ENCODE results near the gene E2F1. TPM values are rescaled to one million over a fixed set of nuclear protein-coding genes. Genes with fewer than 3 reads are reported as not detected.
A peak's percentile ranks its signal among the peaks of the same experiment; 100 is the strongest.
"Not testable (repeated sequence)": the region's sequence is repeated elsewhere in the genome, so short reads cannot be mapped to it uniquely, and the experiment has no call there.

The E2F1 gene
- total RNA-seq, 2 experiments from 2014 or later = 60.0 to 61.7 TPM

DNA sequence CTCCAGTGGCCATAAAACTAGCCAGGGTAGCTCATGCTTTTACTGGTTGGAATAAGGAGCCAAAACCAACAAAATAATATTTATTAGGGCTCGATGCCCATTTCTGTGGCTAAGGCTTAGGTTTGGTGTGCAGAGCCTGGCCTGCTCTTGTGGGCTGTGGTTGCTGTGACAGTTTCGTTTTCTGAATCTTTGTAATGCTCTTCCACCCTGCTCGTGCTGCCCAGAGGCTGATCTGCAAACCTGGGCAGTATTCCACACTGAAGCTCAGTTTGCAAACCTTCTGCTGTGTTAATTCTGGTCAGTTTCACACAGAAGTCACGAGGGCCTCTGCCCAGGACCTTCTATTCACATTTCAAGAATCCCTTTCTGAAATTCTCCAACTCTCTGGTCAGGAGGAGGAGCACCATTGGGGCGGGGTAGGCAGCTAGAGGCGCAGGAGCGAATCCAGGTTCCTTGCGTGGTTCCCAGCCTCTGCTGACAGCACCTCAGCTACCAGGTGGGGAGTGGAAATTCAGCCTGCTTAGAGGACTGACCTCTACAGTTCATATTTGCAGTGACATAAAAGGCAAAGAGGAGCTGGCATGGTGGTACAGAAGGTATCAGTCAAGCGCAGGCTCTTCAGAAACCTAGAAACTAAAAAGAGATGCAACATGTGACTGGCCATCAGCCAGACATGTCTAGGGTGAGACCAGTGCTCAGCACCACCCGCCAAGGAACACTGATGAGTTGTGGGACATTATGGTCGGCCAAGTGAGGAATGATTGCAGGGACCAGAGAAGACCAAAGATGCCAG lies 38.4 kb downstream of the E2F1 start:
- ChIA-PET CTCF (interaction anchor here (0.6 to 1.5 kb wide), 3 partner anchors 20 to 199 kb away, joined by 3 to 6 read pairs (median 3); no protein-coding TSS in a partner anchor), POLR2A (interaction anchor here (0.7 to 4.5 kb wide), 9 partner anchors 8 to 190 kb away, joined by 3 to 26 read pairs (median 4); partner anchors contain the start of genes ACTL10, CBFA2T2 and ZNF341)
- no peaks in the 10 kb centered on the region for H3K9me3 Mint-ChIP-seq
- H3K27ac Mint-ChIP-seq = no peak overlapping the region
- no peak overlapping the region for H3K4me3 Mint-ChIP-seq
- DNase-seq = peak; percentile 49
- H3K27me3 Mint-ChIP-seq = no peaks in the 10 kb centered on the region
- peaks cover 54% of the 10 kb centered on the region for H3K4me1 Mint-ChIP-seq
- peaks cover 22% of the 10 kb centered on the region for H3K36me3 Mint-ChIP-seq (ENCODE audit: low read depth)

DNA sequence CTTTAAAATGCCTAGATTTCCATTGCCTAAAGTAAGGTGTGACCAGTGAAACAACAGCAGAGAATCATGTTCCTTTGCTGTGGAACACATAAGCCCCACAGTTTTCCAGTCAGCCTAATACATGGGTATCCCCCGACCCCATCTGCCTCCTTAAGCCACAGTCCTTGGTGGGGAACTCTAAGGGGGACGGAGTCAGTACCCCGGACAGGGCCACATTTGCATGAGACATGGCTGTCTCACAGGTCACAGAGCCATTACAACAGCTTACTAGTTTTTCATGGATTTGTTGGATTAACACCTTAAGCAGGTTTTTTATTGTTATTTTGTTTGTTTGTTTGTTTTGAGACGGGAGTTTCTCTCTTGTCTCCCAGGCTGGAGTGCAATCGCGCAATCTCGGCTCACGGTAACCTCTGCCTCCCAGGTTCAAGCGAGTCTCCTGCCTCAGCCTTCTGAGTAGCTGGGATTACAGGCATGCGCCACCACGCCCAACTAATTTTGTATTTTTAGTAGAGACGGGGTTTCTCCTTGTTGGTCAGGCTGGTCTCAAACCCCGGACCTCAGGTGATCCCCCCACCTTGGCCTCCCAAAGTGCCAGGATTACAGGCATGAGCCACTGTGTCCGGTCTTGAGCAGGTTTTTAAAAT lies 39.1 kb downstream of the E2F1 start:
- ChIA-PET CTCF (interaction anchor here (0.6 to 1.5 kb wide), 3 partner anchors 21 to 198 kb away, joined by 3 to 6 read pairs (median 3); no protein-coding TSS in a partner anchor), POLR2A (interaction anchor here (0.7 to 4.5 kb wide), 9 partner anchors 9 to 191 kb away, joined by 3 to 26 read pairs (median 3); partner anchors contain the start of genes CBFA2T2 and ZNF341)
- not testable (repeated sequence) for DNase-seq, H3K4me3 Mint-ChIP-seq, H3K27me3 Mint-ChIP-seq, H3K27ac Mint-ChIP-seq, H3K9me3 Mint-ChIP-seq
- Mint-ChIP-seq H3K4me1 (peaks cover 47% of the 10 kb centered on the region), H3K36me3 (ENCODE audit: low read depth) (peaks cover 22% of the 10 kb centered on the region)

GRCh38 chr20:33646191-33646590 lies 40.0 kb downstream of the E2F1 start:
- peaks cover 39% of the 10 kb centered on the region for H3K4me1 Mint-ChIP-seq
- DNase-seq = no peak
- H3K27ac Mint-ChIP-seq = no peak overlapping the region
- peaks cover 24% of the 10 kb centered on the region for H3K36me3 Mint-ChIP-seq (ENCODE audit: low read depth)
- H3K27me3 Mint-ChIP-seq = no peaks in the 10 kb centered on the region
- H3K4me3 Mint-ChIP-seq = no peak overlapping the region
- POLR2A ChIA-PET = interaction anchor here (1.0 to 4.5 kb wide), 2 partner anchors 18 to 22 kb away, joined by 3 to 26 read pairs; no protein-coding TSS in a partner anchor
- CTCF ChIA-PET = no interaction called here
- no peaks in the 10 kb centered on the region for H3K9me3 Mint-ChIP-seq

DNA sequence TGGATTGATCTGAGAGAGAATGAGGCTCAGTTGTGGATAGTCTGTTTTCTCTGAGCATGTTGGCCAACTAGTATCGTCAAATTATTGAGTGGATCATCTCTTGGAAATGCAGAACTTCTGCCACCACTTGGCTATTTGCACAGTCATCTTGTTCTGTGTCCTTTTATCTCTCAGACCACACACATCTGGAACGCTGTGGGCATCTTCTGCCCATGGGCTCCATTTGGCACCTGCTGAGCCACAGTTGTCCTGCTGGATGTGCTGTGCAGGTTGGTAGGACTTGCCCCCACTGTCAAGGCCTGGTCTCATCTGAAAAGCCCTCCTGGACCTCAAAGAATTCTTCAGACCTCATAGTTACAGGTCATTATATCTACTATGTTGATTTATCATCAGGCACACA lies 40.8 kb downstream of the E2F1 start:
- Mint-ChIP-seq H3K27me3 (no peaks in the 10 kb centered on the region), H3K36me3 (ENCODE audit: low read depth) (peaks cover 28% of the 10 kb centered on the region), H3K4me1 (peaks cover 34% of the 10 kb centered on the region), H3K9me3 (no peaks in the 10 kb centered on the region), H3K4me3 (no peak overlapping the region), H3K27ac (no peak overlapping the region)
- DNase-seq = no peak
- CTCF ChIA-PET = no interaction called here
- POLR2A ChIA-PET = interaction anchor here (1.5 kb wide), 1 partner anchor 9 kb away, joined by 3 read pairs; no protein-coding TSS in a partner anchor

DNA sequence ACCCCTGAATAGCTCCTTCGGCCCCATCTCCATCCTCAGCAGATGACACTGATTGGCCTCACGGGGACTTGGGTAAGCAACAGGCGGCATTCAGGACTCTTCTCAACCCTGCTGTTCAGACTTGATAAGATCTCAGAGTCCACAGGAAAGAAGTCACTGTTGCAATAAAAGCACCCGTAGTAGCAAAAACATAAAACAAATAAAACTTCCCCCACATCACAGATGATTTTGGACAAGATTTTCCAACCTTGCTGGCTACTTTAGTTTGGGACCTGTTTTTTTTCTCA lies 41.2 kb downstream of the E2F1 start:
- H3K4me1 Mint-ChIP-seq = peaks cover 34% of the 10 kb centered on the region
- H3K9me3 Mint-ChIP-seq = no peaks in the 10 kb centered on the region
- ChIA-PET POLR2A (interaction anchor here (1.5 kb wide), 1 partner anchor 9 kb away, joined by 3 read pairs; no protein-coding TSS in a partner anchor), CTCF (no interaction called here)
- no peak for DNase-seq
- H3K27me3 Mint-ChIP-seq = no peaks in the 10 kb centered on the region
- peaks cover 32% of the 10 kb centered on the region for H3K36me3 Mint-ChIP-seq (ENCODE audit: low read depth)
- no peak overlapping the region for H3K27ac Mint-ChIP-seq
- no peak overlapping the region for H3K4me3 Mint-ChIP-seq

DNA sequence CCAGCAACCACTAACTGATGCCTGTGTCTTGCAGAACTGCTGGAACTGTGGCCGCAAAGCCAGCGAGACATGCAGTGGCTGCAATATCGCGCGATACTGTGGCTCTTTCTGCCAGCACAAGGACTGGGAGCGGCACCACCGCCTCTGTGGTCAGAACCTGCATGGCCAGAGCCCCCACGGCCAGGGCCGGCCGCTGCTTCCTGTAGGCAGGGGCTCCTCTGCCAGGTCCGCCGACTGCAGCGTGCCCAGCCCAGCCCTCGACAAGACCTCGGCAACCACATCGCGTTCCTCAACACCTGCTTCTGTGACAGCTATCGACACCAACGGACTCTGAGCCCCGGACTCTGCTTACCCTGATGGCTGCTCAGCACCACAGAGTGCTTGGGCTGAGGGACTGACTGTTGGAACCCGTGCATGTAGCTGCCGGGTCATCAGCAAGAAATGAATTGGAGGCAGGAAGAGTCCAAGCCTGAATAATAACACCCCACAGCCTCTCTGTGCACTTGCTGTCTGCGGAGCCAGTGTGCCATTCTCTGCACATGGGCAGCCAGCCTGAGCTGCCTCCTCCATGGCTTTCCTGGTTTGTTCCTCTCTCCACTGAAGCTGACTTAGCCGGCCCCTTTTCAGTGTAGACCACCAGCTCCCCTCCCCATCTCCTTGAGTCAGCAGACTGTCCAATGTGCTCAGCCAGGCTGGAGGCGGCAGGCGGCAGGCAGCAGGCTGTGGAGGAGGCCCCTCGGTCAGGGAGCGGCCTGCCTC lies 41.7 kb downstream of the E2F1 start:
- POLR2A ChIA-PET = interaction anchor here (1.5 kb wide), 1 partner anchor 8 kb away, joined by 3 read pairs; no protein-coding TSS in a partner anchor
- Mint-ChIP-seq H3K36me3 (ENCODE audit: low read depth) (peaks cover 37% of the 10 kb centered on the region), H3K27me3 (no peaks in the 10 kb centered on the region), H3K27ac (no peak overlapping the region), H3K4me3 (no peak overlapping the region), H3K9me3 (no peaks in the 10 kb centered on the region), H3K4me1 (peaks cover 32% of the 10 kb centered on the region)
- CTCF ChIA-PET = no interaction called here
- DNase-seq = no peak

- DNase-seq = no peak
- ChIA-PET CTCF (interaction anchor here (1.4 kb wide), 1 partner anchor 28 kb away, joined by 3 read pairs; no protein-coding TSS in a partner anchor), POLR2A (no interaction called here)
- H3K9me3 Mint-ChIP-seq = no peaks in the 10 kb centered on the region
- peaks cover 7% of the 10 kb centered on the region for H3K4me1 Mint-ChIP-seq
- no peak overlapping the region for H3K27ac Mint-ChIP-seq
- H3K4me3 Mint-ChIP-seq = no peak overlapping the region
- H3K36me3 Mint-ChIP-seq (ENCODE audit: low read depth) = peaks cover 44% of the 10 kb centered on the region
- no peaks in the 10 kb centered on the region for H3K27me3 Mint-ChIP-seq
Measured at GRCh38 chr20:33640287-33640686, 45.9 kb downstream of the E2F1 start.

DNA sequence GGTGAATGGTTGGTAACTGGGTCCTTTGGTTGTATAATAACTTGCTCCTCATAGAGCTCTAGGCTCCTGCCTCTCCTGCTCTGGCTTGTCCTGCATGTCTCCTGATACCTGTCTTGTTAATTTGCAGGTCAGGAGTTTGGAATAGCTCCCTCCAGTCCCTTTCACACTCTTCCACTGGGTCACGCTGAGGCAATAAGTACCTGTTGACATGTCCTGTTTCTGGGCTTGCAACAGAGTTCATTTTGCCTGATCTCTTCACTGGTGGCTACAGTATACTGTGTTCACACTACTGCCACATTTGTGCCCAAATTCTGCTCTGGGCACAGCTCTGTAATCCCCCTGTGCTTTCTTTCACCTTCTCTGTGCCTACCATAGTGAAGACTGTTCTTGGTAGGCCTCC lies 49.4 kb downstream of the E2F1 start:
- Mint-ChIP-seq H3K4me1 (peaks cover 15% of the 10 kb centered on the region), H3K4me3 (no peak overlapping the region), H3K36me3 (ENCODE audit: low read depth) (peaks cover 42% of the 10 kb centered on the region), H3K27ac (no peak overlapping the region), H3K9me3 (no peaks in the 10 kb centered on the region), H3K27me3 (no peaks in the 10 kb centered on the region)
- POLR2A ChIA-PET = interaction anchor here (0.8 kb wide), 1 partner anchor 8 kb away, joined by 3 read pairs; no protein-coding TSS in a partner anchor
- CTCF ChIA-PET = interaction anchor here (0.5 kb wide), 1 partner anchor 83 kb away, joined by 4 read pairs; no protein-coding TSS in a partner anchor
- DNase-seq = no peak

DNA sequence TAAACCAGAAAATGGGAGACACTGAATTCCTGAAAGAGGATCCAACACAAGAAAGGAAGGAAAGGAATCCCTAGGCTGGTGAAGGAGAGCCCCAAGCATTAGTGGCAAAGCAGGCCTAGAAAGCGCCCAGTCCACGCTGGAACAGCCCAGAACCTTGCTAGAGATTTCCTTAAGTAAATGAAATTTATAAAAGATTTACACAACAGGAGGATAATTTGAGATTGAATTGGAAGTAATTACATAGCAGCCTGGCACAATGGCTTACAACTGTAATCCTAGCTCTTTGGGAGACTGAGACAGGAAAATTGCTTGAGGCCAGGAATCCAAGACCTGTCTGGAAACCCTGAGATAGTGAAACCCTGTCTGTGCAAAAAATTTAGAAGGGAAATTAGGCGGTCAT lies 50.8 kb downstream of the E2F1 start:
- H3K27ac Mint-ChIP-seq = no peak overlapping the region
- POLR2A ChIA-PET = no interaction called here
- peaks cover 40% of the 10 kb centered on the region for H3K36me3 Mint-ChIP-seq (ENCODE audit: low read depth)

GRCh38 chr20:33631910-33632309 lies 54.3 kb downstream of the E2F1 start:
- POLR2A ChIA-PET = interaction anchor here (0.6 kb wide), 1 partner anchor 239 kb away, joined by 3 read pairs; no protein-coding TSS in a partner anchor
- H3K9me3 Mint-ChIP-seq, DNase-seq, H3K27me3 Mint-ChIP-seq, H3K27ac Mint-ChIP-seq, H3K4me3 Mint-ChIP-seq, CTCF ChIA-PET: not testable (repeated sequence)
- Mint-ChIP-seq H3K4me1 (peaks cover 11% of the 10 kb centered on the region), H3K36me3 (ENCODE audit: low read depth) (peaks cover 41% of the 10 kb centered on the region)

More for the DNA sequence above, 50.8 kb downstream of the E2F1 start:
- no peak for DNase-seq
- Mint-ChIP-seq H3K4me1 (peaks cover 15% of the 10 kb centered on the region), H3K9me3 (no peaks in the 10 kb centered on the region), H3K4me3 (no peak overlapping the region), H3K27me3 (no peaks in the 10 kb centered on the region)
- CTCF ChIA-PET = interaction anchor here (0.9 kb wide), 1 partner anchor 114 kb away, joined by 3 read pairs; no protein-coding TSS in a partner anchor

DNA sequence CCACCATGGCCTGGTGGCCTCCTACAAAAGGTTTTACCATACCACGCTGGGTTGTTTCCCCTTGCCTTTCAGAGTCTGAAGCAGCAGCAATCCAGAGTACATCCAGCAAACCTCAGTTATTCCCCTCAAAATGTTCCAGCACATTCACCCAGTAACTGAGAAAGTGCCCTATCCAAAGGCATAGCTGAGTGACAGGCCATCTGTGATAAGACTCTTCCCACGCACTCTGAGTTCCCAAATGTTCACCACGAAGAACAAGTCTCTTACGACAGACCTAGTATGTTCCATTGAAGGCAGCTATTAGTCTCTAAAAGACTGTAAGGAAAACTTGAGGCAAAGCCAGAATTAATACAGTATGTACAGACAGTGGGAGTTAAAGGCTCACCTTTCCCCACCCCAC lies 55.7 kb downstream of the E2F1 start:
- DNase-seq = no peak
- CTCF ChIA-PET = interaction anchor here (1.2 kb wide), 1 partner anchor 116 kb away, joined by 4 read pairs; no protein-coding TSS in a partner anchor

DNA sequence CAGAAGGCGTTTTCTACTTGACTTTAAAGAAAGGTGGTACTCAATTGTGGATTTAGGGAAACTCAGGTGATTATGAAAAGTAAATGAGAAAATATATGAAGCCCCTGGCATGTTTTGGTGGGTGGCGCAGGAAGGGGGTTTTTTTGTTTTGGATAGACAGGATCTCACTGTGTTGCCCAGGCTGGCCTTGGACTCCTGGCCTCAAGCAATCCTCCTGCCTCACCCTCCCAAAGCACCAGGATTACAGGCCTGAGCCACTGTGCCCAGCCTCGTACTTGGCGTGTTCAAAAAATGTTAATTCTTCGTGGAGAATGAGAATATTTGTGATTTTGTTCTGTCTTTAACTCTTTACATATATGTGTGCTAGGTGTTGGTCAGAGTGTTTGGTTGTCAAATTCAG lies 56.2 kb downstream of the E2F1 start:
- Mint-ChIP-seq H3K27me3 (no peaks in the 10 kb centered on the region), H3K4me3 (no peak overlapping the region), H3K36me3 (ENCODE audit: low read depth) (peaks cover 53% of the 10 kb centered on the region), H3K4me1 (peaks cover 13% of the 10 kb centered on the region), H3K9me3 (no peaks in the 10 kb centered on the region), H3K27ac (no peak overlapping the region)
- no peak for DNase-seq
- POLR2A ChIA-PET = no interaction called here
- CTCF ChIA-PET = interaction anchor here (1.2 kb wide), 1 partner anchor 115 kb away, joined by 4 read pairs; no protein-coding TSS in a partner anchor

More for the DNA sequence above, 55.7 kb downstream of the E2F1 start:
- H3K9me3 Mint-ChIP-seq = no peaks in the 10 kb centered on the region
- H3K36me3 Mint-ChIP-seq (ENCODE audit: low read depth) = peaks cover 48% of the 10 kb centered on the region
- POLR2A ChIA-PET = no interaction called here
- H3K27ac Mint-ChIP-seq = no peak overlapping the region
- H3K4me1 Mint-ChIP-seq = peaks cover 11% of the 10 kb centered on the region
- H3K4me3 Mint-ChIP-seq = no peak overlapping the region
- no peaks in the 10 kb centered on the region for H3K27me3 Mint-ChIP-seq
